HG03439 (cell line): Measurements from ENCODE around the gene KIF13A.

ENCODE experiments used
- ATAC-seq: cut with Tn5 transposase; IDR thresholded peaks from one replicate; pipeline ENCODE4 v1.9.1; 2021; ENCODE audit warnings: mild to moderate bottlenecking, moderate library complexity; ENCODE audit not compliant: unreplicated experiment

The KIF13A gene

GRCh38 chr6:17730078-17730704 lies 257.2 kb downstream of the KIF13A start:
- ATAC-seq, result no peak

- no peak for ATAC-seq
Measured at GRCh38 chr6:17729223-17730077, 258.0 kb downstream of the KIF13A start.

- ATAC-seq, result no peak
Measured at GRCh38 chr6:17728551-17729222, 258.7 kb downstream of the KIF13A start.

- no peak for ATAC-seq
Measured at GRCh38 chr6:17725083-17725482, 262.4 kb downstream of the KIF13A start.

DNA sequence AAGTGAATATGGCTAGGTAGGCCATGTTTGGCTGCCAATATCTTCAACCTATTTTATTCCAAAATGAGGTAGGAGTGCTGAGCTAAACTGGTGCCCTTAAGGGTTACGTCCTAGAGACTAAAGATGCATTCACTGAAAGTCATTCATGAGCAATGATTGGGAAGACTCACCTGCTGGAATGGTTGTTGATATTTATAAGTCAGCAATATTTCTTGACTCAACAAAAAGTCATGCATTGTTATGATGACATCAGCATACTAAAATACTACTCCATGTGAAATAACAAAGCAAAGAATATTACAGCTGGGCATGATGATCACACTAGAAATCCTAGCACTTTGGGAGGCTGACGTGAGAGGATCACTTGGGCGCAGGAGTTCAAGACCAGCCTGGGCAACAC lies 263.1 kb downstream of the KIF13A start:
- ATAC-seq, result no peak

- ATAC-seq, result no peak
Measured at GRCh38 chr6:17721671-17722070, 265.8 kb downstream of the KIF13A start.

DNA sequence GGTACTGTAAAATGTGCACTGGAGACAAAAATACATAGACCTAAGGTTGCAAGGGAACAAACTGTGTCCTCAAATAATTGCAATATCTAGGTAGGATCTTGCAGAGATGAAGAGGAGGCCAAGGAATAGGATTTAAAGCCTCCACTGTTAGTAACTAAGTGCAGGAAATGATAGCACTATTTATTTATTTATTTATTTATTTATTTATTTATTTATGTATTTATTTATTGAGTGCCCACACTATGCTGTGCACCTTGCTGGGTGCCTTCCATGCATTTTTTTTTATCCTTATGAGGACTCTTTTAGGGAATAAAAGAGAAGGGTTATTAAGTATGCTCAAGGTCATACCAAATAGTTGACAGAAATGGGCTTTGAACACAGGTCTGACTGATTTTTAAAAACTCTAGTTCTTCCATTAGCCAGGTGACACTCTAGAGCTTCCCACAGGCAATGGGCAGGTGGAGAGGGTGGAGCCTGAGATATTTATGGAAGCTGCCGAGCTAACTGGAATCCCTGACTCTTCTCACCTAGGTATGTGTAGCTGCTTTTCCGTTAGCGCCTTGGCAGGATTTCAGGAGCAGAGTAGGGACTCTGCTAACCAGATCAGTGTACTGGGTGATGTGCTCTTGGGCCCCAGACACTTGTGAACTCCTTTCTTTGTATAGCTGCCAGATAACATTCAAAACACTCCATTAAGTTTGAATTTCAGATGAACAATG lies 268.0 kb downstream of the KIF13A start:
- ATAC-seq, result no peak

DNA sequence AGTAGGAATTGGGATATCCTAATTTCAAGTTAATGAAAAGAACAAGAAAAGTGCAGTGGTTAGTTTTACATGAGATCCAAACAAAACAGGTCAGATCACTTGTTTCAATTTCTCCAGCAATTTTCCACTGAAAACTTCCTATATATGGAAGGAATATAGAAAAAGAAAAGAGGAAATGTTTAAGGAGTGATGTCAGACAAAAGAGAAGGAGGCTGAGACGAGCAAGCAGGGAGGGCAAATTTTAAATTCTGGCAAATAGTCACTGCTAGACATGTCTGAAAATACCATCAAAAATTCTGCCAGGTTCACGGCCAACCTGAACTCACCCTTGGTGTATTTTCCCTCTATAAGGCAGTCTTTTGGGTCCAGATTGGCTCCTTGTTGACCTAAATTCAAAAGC lies 271.2 kb downstream of the KIF13A start:
- no peak for ATAC-seq

DNA sequence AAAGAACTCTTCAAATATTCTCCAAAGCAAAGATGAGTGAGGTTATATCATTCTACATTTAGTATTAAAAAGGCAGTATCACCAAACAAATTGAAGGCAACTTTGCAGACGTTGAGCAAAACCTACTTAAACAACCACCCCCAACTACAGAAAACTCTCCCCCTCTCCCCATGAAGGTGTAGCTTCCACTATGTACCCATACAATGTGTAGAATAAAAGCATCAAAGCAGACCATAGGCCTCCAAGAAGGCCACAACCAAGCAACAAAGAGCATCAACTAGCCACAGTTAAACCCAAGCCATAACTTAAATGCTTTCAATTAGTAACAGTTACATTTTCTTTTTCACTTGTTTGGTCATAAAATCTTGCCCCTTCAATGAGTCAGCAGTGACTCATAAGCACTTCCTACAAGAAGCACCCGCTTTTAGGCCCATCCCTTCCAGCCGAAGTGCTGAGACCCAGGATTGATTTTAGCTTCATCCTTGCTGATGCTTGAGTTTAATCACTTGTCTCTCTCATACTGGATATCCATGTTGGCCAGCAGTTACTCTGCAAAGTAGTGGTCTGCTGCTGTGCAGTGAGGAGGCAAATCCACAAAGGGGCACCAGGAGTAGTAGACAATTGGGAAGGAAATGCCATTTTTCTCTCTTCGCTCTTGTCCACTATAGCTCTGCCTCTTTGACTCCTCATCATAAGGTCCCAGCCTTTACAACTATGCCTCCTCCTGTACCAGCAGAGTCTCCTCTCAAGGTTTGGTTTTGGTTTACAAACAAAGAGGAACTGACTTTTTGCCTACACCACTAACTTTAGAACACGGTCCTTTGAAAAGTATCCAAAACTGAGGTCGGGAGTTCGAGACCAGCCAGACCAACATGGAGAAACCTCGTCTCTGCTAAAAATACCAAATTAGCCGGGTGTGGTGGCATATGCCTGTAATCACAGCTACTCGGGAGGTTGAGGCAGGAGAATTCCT lies 272.3 kb downstream of the KIF13A start:
- peak; percentile 62 for ATAC-seq

DNA sequence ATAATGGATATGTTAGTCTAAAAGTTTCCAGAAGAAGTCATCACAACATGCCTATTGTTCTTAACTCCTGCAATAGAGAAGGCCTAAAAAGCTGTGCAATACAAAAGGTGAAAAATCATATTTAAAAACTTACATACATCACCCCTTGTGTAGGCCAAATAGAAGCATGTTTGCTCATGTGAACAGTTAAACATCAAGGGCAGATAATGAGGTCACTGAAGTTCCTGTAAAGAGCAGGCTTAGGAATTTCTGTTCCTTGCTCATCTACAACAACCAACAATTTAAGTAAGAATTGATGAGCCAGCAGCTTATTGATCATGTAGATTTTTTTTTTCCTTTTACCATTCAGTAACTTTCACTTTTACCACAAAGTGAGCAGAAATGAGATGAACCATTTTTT lies 273.3 kb downstream of the KIF13A start:
- ATAC-seq, result no peak

DNA sequence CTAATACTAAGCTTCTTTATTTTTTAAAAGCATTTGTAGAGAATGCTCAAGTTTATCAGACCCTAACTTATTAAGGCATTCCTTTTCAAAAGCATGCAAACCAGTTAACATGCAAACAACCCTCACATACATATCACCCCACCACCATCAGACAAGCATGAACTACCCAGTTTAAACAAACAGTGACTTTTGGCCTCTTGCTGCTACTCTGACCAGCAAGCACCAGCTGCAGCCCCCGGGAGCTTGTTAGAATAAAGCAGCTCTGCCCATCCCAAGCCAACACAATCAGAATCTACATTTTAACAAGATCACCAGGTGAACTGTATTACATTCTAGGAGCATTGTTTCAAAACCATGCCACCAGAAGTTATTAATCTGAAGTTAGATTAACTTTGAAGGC lies 274.9 kb downstream of the KIF13A start:
- ATAC-seq, result no peak

GRCh38 chr6:17710331-17710730 lies 277.1 kb downstream of the KIF13A start:
- ATAC-seq, result no peak

DNA sequence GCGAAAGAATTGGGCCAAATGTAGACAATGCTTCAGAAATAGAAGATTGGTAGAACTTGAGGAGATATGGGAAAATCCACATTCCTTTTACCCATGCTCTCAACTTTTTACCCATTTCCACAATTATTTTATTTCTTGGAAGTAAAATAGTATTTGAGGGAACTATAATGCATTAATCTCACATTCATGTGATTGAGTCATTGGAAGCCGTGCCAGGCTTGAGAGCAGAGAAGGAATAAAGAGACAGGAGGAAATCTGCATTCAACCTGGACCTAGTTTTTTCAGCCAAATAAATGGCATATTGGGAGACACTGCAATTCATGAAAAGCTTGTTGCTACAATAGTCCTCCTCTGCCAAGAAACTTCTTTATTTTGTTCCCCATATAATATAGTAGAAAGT lies 278.0 kb downstream of the KIF13A start:
- ATAC-seq, result no peak
